ENCODE data around the gene DDX39A.

The DDX39A gene

GRCh38 chr19:14411938-14412245 is 7.2 kb downstream of the DDX39A start:
- DNase-seq (ENCODE audit: low read depth), result no peak
- TF ChIP-seq, protein P1, sequence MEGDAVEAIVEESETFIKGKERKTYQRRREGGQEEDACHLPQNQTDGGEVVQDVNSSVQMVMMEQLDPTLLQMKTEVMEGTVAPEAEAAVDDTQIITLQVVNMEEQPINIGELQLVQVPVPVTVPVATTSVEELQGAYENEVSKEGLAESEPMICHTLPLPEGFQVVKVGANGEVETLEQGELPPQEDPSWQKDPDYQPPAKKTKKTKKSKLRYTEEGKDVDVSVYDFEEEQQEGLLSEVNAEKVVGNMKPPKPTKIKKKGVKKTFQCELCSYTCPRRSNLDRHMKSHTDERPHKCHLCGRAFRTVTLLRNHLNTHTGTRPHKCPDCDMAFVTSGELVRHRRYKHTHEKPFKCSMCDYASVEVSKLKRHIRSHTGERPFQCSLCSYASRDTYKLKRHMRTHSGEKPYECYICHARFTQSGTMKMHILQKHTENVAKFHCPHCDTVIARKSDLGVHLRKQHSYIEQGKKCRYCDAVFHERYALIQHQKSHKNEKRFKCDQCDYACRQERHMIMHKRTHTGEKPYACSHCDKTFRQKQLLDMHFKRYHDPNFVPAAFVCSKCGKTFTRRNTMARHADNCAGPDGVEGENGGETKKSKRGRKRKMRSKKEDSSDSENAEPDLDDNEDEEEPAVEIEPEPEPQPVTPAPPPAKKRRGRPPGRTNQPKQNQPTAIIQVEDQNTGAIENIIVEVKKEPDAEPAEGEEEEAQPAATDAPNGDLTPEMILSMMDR (conservative IDR thresholded peaks at IDR 0.05; ENCODE audit: low read depth, low read length), result no peak
- no peak overlapping the region for H3K4me3 ChIP-seq (ENCODE audit: low read length)

DNA sequence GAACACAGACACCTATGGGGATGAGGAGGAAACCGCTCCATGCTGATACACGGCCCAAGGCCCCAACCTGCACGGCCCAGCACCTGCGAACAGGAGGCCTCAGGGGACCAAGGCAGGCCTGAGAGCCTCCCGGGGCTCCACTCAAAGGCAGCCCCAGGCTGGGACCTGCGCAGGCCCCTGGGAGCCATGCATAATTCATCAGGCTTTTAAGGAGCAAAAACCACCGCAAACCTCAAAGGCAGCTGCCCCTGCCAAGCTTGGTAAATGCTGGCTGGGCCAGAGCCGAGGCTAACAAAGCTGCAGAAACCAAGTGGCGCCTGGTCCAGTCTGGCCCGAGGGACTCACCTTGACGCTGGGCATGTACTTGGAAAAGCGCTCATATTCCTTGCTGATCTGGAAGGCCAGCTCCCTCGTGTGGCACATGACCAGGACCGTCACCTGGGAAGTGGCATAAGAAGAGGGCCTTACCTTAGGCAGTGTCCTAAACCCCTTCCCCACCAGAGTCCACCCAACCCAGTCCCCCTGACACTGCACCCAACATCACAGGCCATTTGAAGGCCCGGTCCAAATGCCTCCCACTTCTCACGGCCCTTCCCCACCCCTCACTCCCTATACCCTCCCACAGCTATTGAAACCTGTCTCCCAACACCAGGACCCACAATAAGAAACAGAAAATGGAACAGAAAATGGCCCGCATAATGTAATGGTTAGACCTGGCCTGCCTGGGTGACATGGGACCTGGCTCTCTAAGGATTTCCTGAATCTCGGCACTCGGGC is 7.8 kb downstream of the DDX39A start:
- DNase-seq (ENCODE audit: low read depth), result no peak
- H3K4me3 ChIP-seq (ENCODE audit: low read length), result no peak overlapping the region
- TF ChIP-seq, protein P1 (conservative IDR thresholded peaks at IDR 0.05; ENCODE audit: low read depth, low read length), result no peak

GRCh38 chr19:14410091-14411051 is 8.8 kb downstream of the DDX39A start:
- DNase-seq (ENCODE audit: low read depth), result no peak
- H3K4me3 ChIP-seq (ENCODE audit: low read length), result no peak overlapping the region
- TF ChIP-seq, protein P1 (conservative IDR thresholded peaks at IDR 0.05; ENCODE audit: low read depth, low read length), result no peak

DNA sequence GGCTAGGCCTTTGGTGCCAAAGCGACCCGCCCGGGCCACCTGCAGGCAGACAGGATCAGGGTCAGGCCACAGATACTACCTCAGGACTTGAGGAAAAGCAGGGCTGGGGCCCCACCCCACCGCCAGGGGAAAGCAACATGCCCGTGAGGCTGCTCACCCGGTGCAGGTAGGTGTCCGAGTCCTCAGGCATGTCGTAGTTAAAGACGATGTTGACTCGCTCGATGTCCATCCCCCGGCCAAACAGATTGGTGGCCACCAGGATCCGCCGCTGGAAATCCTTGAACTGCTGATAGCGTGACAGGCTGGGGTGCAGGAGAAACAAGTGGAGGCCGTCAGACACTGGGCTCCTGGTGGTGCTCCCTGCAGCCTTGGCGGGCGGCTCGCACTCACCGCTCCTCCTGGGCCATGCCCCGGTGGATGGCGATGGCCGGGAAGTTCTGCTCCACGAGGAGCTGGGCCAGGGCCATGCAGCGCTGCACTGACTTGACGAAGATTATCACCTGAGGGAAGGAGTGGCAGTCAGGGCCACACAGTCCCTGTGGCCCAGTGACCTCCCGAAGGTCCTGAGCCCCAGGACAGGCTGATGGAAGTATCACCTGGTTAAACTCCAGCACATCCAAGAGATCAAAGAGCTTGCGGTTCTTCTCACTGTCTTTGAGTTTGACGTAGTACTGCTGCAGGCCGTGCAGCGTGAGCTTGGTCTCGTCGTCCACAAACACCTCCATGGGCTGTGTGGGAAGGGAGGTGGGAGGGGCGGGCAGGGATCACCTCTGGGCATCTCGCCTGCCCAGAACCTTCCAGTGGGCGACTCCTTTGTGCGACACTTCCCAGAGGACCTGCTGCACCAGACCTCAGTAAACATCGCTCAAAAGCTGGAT is 9.8 kb downstream of the DDX39A start:
- H3K4me3 ChIP-seq (ENCODE audit: low read length), result no peak overlapping the region
- no peak for DNase-seq (ENCODE audit: low read depth)
- TF ChIP-seq, protein P1 (conservative IDR thresholded peaks at IDR 0.05; ENCODE audit: low read depth, low read length), result no peak

DNA sequence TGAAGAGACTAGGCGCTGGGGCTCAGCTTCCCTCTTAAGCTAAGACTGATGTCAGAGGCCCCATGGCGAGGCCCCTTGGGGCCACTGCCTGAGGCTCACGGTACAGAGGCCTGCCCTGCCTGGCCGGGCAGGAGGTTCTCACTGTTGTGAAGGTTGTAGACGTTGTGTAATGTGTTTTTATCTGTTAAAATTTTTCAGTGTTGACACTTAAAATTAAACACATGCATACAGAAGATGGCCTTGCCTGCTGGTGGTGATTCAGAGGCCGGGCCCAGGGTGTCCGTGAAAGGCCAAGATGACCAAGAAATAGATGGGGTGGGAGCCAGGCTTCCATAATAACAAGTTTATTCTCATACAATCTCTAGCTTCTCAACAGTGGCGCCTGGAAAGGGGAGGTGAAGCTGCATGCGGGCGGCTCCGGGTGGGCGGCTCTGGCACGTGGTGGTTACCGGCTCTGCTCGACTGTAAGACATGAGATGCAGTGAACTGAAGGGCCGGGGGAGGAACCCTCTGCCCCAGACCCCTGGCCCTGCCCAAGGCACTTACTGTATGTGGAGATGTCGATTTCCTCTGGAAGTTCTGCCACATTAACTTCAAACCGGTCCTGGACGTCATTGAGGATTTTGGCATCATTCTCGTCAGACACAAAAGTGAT is 10.5 kb downstream of the DDX39A start:
- DNase-seq (ENCODE audit: low read depth), result no peak
- TF ChIP-seq, protein P1 (conservative IDR thresholded peaks at IDR 0.05; ENCODE audit: low read depth, low read length), result no peak
- H3K4me3 ChIP-seq (ENCODE audit: low read length), result no peak overlapping the region

Measured in retinal pigment epithelial cell (primary cell).